GM21367 (cell line): Measurements from ENCODE around the gene KIAA1549.

ENCODE experiments used
- ATAC-seq: cut with Tn5 transposase; IDR thresholded peaks from one replicate; pipeline ENCODE4 v1.9.1; 2021; ENCODE audit not compliant: unreplicated experiment

The KIAA1549 gene

GRCh38 chr7:138975343-138976104 lies 5.7 kb downstream of the KIAA1549 start:
- ATAC-seq, result no peak

DNA sequence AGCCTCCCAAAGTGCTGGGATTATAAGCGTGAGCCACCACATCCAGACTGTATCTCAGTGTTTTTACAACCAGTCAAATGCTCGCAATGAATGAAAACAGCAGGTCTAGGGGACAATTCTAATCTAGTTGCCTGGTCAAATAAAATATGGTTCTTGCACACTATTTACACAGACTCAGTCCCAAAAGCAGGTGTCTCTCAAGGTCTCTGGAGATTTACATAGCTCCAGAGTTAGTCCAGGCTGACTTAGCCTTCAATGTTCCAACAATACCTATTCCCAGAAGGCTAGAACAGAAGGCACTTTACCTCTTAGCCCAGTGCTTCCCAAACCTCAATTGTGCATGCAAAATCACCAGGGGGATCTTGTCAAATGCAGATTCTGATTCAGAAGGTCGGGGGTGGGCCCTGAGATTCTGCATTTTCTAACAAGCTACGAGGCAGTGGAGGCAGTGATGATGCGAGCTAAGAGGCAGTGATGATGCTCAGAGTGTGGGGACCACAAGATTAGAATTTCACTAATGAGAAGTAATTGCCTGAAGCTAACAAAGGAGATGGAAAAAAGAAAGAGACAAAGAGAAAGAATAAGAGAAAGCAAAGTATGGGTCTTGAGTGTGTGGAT lies 6.4 kb downstream of the KIAA1549 start:
- no peak for ATAC-seq

- no peak for ATAC-seq
Observed at GRCh38 chr7:138974103-138974502, 7.1 kb downstream of the KIAA1549 start.

GRCh38 chr7:138970952-138971351 lies 10.2 kb downstream of the KIAA1549 start:
- ATAC-seq, result no peak

DNA sequence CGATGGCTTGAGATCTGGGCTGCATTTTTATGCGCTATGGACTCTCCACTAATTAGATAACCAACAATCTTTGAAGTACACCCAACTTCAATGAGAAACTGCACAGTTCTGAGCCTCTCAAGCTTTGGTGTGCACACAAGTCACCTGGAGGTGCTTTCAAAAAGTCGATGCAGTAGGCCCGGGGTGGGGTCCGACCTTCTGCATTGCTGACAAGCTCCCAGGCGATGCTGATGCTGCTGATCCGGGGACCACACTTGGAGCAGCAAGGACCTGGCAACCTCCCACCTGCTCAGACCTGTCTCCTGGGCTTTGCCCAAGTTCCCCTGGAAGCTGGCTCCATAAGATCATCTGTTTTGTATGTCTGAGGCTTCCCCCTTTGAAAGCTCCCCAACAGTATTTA lies 10.7 kb downstream of the KIAA1549 start:
- ATAC-seq, result no peak

GRCh38 chr7:138967159-138967558 lies 14.0 kb downstream of the KIAA1549 start:
- ATAC-seq, result no peak

DNA sequence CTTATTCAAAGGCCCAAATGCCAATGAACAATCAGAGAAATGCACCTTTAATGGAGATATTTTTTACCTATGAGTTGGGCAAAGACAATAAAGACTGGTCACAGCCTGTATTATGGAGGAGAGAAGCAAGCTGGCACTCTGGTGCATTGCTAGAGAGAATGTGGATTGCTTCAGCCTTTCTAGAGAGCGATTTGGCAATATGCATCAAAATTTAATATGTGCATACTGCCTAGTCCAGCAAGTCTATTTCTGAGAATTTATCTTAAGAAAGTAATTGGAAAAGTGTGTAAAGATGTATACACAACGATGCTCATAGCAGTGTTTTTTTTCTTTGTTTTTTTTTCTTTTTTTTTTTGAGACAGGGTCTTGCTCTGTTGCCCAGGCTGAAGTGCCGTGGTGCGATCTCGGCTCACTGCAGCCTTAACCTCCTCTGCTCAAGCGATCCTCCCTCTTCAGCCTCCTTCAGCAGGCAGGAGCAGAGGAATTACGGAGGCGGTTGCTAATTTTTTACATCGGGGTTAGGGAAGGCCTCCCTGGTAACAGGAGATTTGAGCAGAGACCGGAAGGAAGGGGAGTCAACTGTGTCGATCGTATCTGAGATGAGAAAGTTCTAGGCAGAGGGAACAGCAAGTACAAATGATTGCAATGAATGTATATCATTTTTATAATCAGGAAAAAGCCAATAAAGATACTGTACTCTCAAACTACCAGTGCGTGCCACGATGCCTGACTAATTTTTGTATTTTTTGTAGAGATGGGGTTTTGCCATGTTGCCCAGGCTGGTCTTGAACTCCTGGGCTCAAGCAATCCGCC lies 16.4 kb downstream of the KIAA1549 start:
- ATAC-seq, result no peak

DNA sequence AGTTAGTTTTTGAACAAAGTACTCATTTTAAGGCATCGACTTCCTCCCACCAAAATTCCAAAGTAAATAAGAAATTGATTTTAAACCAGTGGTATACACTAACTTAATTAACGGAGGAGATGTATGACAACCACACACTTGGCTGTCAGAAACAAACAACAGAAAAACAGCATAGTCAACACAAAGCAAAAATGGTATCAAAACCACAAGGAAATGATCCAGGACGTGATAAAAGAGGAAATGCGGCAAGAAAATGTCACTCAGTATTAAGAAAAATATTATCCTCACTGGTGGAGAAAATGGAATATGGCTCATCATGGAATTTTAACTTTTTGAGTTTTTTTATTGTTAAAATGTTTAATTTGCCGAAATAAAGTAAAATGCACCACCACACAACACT lies 17.5 kb downstream of the KIAA1549 start:
- ATAC-seq, result no peak

GRCh38 chr7:138962561-138963270 lies 18.5 kb downstream of the KIAA1549 start:
- ATAC-seq, result no peak

DNA sequence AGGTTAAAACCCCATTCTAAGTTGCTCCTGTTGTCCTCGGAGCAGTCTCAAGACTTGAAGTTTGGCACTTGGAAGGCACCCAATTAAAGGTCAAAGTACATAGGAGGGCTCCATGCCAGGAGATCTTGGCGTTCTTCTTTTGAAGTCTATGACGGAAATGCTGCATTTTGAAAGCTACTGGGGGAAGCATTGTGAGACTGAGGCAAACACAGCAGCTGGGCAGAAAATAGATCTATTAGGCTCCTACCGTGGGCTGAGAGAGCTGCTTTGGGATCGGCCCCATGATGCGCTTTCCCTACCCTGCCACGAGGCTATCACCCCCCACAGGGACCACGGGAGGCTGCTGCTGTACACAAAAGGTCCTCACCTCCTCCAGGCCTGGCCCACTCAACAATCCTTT lies 20.0 kb downstream of the KIAA1549 start:
- no peak for ATAC-seq

DNA sequence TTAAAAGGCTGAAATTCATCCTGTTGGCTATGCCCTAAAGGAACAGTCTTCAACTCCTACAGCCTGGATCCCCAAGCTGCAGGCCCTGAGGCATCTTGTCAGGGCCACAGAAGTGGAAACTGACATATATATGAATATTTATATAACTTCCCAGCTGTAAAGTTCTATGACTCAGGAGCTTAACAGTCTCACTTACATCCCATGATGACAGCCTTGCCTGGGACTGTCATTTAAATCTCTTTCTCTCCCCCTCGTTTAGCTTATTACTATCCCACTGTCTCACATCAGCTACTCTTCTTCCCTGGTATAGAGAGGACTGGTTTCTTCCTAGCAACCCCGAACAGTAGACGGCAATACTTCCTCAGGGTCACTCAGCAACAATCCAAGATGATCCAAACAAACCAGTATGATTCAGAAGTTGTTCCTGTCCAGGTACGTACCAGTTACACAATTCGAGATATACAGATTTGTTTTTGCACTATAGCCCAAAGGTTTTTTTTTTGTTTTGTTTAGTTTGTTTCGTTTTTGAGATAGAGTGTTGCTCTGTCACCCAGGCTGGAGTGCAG lies 22.7 kb downstream of the KIAA1549 start:
- no peak for ATAC-seq

- no peak for ATAC-seq
Observed at GRCh38 chr7:138957753-138958390, 23.3 kb downstream of the KIAA1549 start.

DNA sequence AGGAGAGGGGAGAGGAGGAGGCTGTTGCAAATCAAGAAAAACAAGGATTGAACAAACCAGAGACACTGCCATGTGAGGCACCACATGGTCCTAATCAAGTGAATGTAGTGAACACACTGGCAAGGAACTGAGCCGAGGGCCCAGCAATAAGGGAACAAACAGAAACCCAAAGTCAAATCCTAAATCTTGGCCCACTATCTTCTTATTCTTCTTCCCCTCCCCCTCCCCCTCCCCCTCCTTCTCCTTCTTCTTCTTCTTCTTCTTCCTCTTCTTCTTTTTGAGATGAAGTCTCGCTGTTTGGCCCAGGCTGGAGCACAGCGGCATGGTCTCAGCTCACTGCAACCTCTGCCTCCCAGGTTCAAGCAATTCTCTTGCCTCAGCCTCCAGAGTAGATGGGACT lies 24.0 kb downstream of the KIAA1549 start:
- ATAC-seq, result no peak

DNA sequence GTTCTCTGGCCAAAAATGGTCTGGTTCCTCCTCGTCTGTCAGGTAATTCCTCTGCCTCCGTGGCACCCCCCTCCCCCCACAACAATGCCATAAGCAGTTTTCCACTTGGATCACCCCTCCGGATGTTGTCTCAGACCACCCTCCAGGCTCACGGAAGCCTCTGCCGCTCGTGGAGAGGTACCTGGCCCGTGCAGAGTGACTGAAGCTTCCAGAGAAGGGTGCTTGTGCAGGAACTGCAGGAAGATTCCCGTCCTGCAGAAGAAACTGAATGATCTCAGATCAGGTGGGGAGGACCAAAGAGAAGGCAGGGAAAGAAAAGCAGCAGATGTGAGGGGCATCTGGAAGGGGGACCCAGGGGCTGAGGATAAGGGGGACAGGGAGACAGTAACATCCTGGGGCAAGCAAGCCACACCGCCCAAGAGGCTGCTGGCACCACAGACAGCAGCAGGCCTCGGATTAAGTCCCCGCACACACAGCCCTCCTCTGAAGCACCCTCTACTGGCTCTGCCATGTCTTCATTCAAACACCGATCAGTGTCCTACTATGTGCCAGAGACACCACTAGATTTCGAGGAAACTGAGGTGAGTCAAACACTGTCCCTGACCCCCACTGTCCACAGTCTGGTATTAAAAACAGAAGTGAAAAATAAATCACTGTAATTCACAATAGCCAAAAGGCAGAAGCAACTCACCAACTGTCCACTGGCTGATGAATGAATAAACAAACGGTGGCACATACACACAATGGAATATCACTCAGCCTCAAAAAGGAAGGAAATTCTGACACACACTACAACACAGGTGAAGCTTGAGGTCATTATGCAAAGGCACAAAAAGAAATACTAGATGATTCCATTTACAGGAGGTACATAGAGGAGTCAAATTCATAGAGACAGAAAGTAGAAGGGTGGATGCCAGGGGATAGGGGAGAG lies 26.4 kb downstream of the KIAA1549 start:
- no peak for ATAC-seq

- no peak for ATAC-seq
Observed at GRCh38 chr7:138952791-138953190, 28.4 kb downstream of the KIAA1549 start.

DNA sequence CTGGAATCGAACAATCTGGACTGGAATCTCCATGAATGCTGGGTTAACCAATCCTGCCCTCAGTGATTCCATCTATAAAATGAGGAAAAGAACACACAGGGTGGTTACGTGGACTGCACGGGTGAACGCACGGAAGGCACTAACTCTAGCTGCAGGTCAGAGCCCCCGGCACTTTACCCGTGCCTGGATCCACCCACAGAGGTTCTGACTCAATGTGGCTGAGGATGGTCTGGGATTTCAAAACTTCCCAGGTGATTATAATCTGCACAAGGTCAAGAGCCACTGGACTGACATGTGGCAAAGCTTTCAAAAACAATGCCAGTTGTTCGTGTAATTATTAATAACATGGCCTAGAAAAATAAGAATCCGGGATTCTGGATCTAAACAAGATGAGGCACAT lies 29.2 kb downstream of the KIAA1549 start:
- no peak for ATAC-seq

GRCh38 chr7:138949421-138950088 lies 31.6 kb downstream of the KIAA1549 start:
- no peak for ATAC-seq

DNA sequence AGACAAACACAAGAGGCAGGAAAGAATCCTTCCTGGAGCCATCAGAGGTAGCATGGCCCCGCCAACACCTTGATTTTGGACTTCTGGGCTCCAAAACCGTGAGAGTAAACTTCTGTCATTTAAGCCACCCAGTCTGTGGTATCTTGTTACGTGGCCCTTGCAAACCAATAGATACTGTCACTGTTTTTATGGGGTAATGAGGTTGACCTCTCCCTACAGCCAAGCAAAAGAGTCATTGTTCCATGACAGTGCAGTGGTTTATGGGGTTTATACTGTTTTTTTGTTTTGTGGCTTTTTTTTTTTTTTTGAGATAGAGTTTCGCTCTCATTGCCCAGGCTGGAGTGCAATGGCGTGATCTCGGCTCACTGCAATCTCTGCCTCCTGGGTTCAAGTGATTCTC lies 32.8 kb downstream of the KIAA1549 start:
- ATAC-seq, result no peak

DNA sequence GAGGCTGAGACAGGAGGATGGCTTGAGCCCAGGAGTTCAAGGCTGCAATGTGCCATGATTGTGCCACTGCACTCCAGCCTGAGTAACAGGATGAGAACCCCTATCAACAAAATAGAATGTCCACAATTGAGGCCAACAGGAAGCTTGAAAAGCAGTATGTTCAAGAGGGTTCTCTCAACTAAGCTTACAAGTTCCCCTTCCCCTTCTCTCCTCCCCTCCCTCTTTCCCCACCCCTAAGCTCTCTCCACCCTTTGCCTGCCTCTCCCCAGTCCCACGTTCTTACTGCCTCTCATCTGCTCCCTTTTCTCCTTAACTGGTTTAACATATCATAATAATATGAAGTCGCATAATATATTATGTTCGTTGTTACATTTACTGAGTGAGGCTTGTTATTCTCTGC lies 35.4 kb downstream of the KIAA1549 start:
- ATAC-seq, result no peak
